GM12892 (cell line): ENCODE data around the gene GGT7.

ENCODE experiments used
- POLR2A ChIP-seq: IDR thresholded peaks from 2 replicates; pipeline ENCODE4 v1.6.1; 2011; ENCODE audit warnings: low read depth, low read length, control low read depth
- POLR2AphosphoS5 ChIP-seq: IDR thresholded peaks from 2 replicates; pipeline ENCODE4 v1.6.1; 2011; ENCODE audit warnings: low read depth, low read length, control low read depth
- TAF1 ChIP-seq: IDR thresholded peaks from 2 replicates; pipeline ENCODE4 v1.6.1; 2011; ENCODE audit warnings: low read depth, mild to moderate bottlenecking, control low read depth, low read length, borderline replicate concordance

DNA sequence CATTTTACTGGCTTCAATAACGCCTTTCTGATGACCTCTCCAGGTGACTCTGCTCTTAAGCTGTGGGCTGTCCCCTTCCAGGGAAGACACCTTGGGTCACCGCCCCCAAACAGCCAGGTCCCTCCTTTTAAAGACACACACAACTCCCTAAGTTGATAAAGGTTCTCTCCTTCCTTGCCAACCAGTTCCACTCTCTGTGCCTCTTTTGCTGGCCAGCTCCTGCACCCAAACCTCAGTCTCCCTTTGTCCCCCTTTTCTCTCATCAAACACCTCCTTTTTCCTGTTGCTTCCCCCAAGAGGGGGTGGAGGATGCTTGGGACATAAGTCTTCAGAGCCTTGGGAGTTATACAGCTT is 48.2 kb downstream of the GGT7 start:
- TF ChIP-seq TAF1 (no peak), POLR2AphosphoS5 (no peak), POLR2A (no peak)
